Upper lobe of left lung (tissue), 4 donors: ENCODE measurements around the gene MACROD2.

Experiments
- CTCF ChIP-seq, 6 experiments: fragments of 450-650 bp in 4 of 6; fragments of 200-600 bp in 2 of 6; sonication (generic) in 2 of 6; IDR thresholded peaks; one replicate each; pipeline ENCODE4 v1.5.1; 2016 to 2019; ENCODE audit warnings: antibody characterized with exemption in 6 of 6
- EP300 ChIP-seq, 4 donors: sonication (generic); formaldehyde crosslinking; IDR thresholded peaks; one replicate each; pipeline ENCODE4 v1.5.1; 2017; ENCODE audit warnings: antibody characterized with exemption in 4 of 4, control low read depth in 2 of 4

GRCh38 chr20:14336686-14337085 is 341.4 kb downstream of the MACROD2 start:
- TF ChIP-seq CTCF (IDR thresholded peaks at IDR 0.05) (no peak), EP300 (IDR thresholded peaks at IDR 0.05) (no peak)
